ENCODE measurements around the gene NUP188. TPM values are rescaled to one million over a fixed set of nuclear protein-coding genes. Genes with fewer than 3 reads are reported as not detected.

Gene NUP188
- total RNA-seq, 1 experiment from 2014 or later: 52.0 TPM

DNA sequence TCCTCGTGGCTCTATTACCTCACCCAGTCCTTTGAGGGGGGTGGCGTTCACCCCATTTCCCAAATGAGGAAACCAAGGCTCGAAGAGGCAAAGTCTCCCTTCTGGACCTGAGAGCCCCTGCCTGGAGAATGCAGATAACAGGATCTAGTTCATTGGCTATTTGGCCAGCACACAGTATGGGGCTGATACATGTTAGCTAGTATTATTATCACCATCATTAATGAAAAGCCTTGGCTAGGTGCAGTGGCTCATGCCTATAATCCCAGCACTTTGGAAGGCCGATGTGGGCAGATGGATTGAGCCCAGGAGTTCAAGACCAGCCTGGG lies 76.4 kb downstream of the NUP188 start:
- no peaks in the 10 kb centered on the region for H4K20me1 ChIP-seq (ENCODE audit: low read length)
- H3K4me3 ChIP-seq (ENCODE audit: low read length): no peak overlapping the region
- no peaks in the 10 kb centered on the region for H3K36me3 ChIP-seq (ENCODE audit: low read depth, low read length)
- ATAC-seq (no peak), DNase-seq (no peak)
- no TSS peak for BruUV-seq (replicated peaks)
- peaks cover 38% of the 10 kb centered on the region for H3K79me2 ChIP-seq (ENCODE audit: low read length)
- no peak overlapping the region for H3K27ac ChIP-seq (ENCODE audit: low read length)
- no peaks in the 10 kb centered on the region for H3K9me2 ChIP-seq (replicated peaks; ENCODE audit: low read length)
- peaks cover 15% of the 10 kb centered on the region; the same call in 1 of the 2 replicates for H3K4me1 ChIP-seq (ENCODE audit: insufficient read depth, low read length)
- intact Hi-C loops (cut with micrococcal nuclease): no loop called here
- ChIA-PET CTCF (no interaction called here), POLR2A (ENCODE audit: unreplicated experiment) (no interaction called here)
- no peak overlapping the region for H3K4me2 ChIP-seq (ENCODE audit: low read length)
- no peak overlapping the region for H3K9ac ChIP-seq (ENCODE audit: low read length)
- no peaks in the 10 kb centered on the region for H3K27me3 ChIP-seq (ENCODE audit: low read length)
- no peaks in the 10 kb centered on the region for H3F3A ChIP-seq (ENCODE audit: low read length, unreplicated experiment)
- TF ChIP-seq EZH2 (IDR thresholded peaks at IDR 0.05; ENCODE audit: low read length, unreplicated experiment) (no peak), EZH2phosphoT487 (IDR thresholded peaks at IDR 0.05; ENCODE audit: borderline replicate concordance, low read length) (no peak), CTCF (conservative IDR thresholded peaks at IDR 0.05; ENCODE audit: low read depth, low read length) (no peak)
- H3K9me3 ChIP-seq (ENCODE audit: low read length): no peaks in the 10 kb centered on the region
- no peak overlapping the region for H2AFZ ChIP-seq (ENCODE audit: low read length)

DNA sequence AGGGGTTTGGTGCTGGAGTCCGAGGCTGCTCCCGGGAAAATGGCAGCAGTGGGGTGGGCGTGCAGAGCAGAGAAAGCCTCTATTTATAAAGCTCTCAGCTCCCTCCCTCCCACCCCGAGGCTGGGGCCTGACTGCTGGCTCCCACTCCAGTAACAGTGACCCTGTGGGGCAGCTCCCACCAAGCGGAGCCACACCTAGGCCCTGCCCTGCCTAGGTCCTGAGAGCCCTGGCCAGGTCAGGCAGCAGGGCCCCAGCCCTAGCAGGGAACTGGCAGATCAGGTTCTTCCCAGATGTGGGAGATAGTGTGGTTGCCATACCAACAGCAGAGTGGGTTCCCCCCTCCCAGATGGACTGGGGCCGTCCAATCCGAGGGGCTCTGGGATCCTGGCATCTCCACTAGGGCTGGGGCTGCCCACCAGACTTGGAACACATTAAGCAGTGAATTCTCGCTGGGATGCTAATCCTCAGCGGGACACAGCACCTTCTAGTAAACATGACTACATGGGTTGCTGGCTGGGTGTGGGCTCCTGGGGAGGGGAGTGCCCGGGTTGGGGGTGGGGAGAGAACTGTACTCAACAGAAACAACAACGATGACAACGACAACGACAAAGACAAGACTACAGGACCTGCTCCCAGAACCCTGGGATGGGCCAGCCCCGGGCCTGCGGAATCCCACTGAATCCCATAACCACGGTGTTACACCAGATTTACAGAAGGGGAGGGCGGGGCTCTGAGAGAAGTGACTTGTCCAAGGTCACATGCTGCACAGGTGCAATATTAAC lies 79.1 kb downstream of the NUP188 start:
- peaks cover 15% of the 10 kb centered on the region; the same call in 1 of the 2 replicates for H3K4me1 ChIP-seq (ENCODE audit: insufficient read depth, low read length)
- no peak overlapping the region for H3K9ac ChIP-seq (ENCODE audit: low read length)
- TF ChIP-seq EZH2phosphoT487 (IDR thresholded peaks at IDR 0.05; ENCODE audit: borderline replicate concordance, low read length) (no peak), EZH2 (IDR thresholded peaks at IDR 0.05; ENCODE audit: low read length, unreplicated experiment) (no peak), CTCF (conservative IDR thresholded peaks at IDR 0.05; ENCODE audit: low read depth, low read length) (no peak)
- no peaks in the 10 kb centered on the region for H3K9me3 ChIP-seq (ENCODE audit: low read length)
- POLR2A ChIA-PET (ENCODE audit: unreplicated experiment): no interaction called here
- no peaks in the 10 kb centered on the region for H3K9me2 ChIP-seq (replicated peaks; ENCODE audit: low read length)
- H3K4me2 ChIP-seq (ENCODE audit: low read length): peak overlapping the region; percentile 94
- DNase-seq: peak; percentile 54
- intact Hi-C loops (cut with micrococcal nuclease): no loop called here
- BruUV-seq (replicated peaks): TSS peak; percentile 53
- CTCF ChIA-PET: no interaction called here
- H3K27me3 ChIP-seq (ENCODE audit: low read length): no peaks in the 10 kb centered on the region
- H3K79me2 ChIP-seq (ENCODE audit: low read length): peaks cover 38% of the 10 kb centered on the region
- no peaks in the 10 kb centered on the region for H3K36me3 ChIP-seq (ENCODE audit: low read depth, low read length)
- H3F3A ChIP-seq (ENCODE audit: low read length, unreplicated experiment): no peaks in the 10 kb centered on the region
- H3K4me3 ChIP-seq (ENCODE audit: low read length): peak overlapping the region; percentile 84
- no peak overlapping the region; the same call in 1 of the 2 replicates for H3K27ac ChIP-seq (ENCODE audit: low read length)
- no peaks in the 10 kb centered on the region for H4K20me1 ChIP-seq (ENCODE audit: low read length)
- peak; percentile 27 for ATAC-seq
- no peak overlapping the region for H2AFZ ChIP-seq (ENCODE audit: low read length)

GRCh38 chr9:129027224-129027684 lies 79.8 kb downstream of the NUP188 start:
- Histone ChIP-seq H3K9me3 (ENCODE audit: low read length) (no peaks in the 10 kb centered on the region), H3K27me3 (ENCODE audit: low read length) (no peaks in the 10 kb centered on the region), H3K9ac (ENCODE audit: low read length) (peak overlapping the region; percentile 66), H4K20me1 (ENCODE audit: low read length) (no peaks in the 10 kb centered on the region), H3K79me2 (ENCODE audit: low read length) (peaks cover 38% of the 10 kb centered on the region), H3K9me2 (replicated peaks; ENCODE audit: low read length) (no peaks in the 10 kb centered on the region), H3F3A (ENCODE audit: low read length, unreplicated experiment) (no peaks in the 10 kb centered on the region), H3K4me1 (ENCODE audit: insufficient read depth, low read length) (peaks cover 15% of the 10 kb centered on the region; the same call in 1 of the 2 replicates), H3K4me2 (ENCODE audit: low read length) (peak overlapping the region; percentile 94), H3K36me3 (ENCODE audit: low read depth, low read length) (no peaks in the 10 kb centered on the region), H2AFZ (ENCODE audit: low read length) (0 out of 2 replicates have a peak overlapping the region, but pooled peaks have one; percentile 59), H3K27ac (ENCODE audit: low read length) (no peak overlapping the region), H3K4me3 (ENCODE audit: low read length) (peak overlapping the region; percentile 84)
- intact Hi-C loops (cut with micrococcal nuclease): no loop called here
- TF ChIP-seq EZH2phosphoT487 (IDR thresholded peaks at IDR 0.05; ENCODE audit: borderline replicate concordance, low read length): no peak
- TF ChIP-seq CTCF (conservative IDR thresholded peaks at IDR 0.05; ENCODE audit: low read depth, low read length): no peak
- TF ChIP-seq EZH2 (IDR thresholded peaks at IDR 0.05; ENCODE audit: low read length, unreplicated experiment): no peak
- POLR2A ChIA-PET (ENCODE audit: unreplicated experiment): no interaction called here
- ATAC-seq (no peak), DNase-seq (no peak)
- CTCF ChIA-PET: no interaction called here
- BruUV-seq (replicated peaks): no TSS peak
